Measurements from ENCODE around the gene HSD11B1L.
A peak's percentile ranks its signal among the peaks of the same experiment; 100 is the strongest.
"Not testable (repeated sequence)": the region's sequence is repeated elsewhere in the genome, so short reads cannot be mapped to it uniquely, and the experiment has no call there.

HSD11B1L gene

DNA sequence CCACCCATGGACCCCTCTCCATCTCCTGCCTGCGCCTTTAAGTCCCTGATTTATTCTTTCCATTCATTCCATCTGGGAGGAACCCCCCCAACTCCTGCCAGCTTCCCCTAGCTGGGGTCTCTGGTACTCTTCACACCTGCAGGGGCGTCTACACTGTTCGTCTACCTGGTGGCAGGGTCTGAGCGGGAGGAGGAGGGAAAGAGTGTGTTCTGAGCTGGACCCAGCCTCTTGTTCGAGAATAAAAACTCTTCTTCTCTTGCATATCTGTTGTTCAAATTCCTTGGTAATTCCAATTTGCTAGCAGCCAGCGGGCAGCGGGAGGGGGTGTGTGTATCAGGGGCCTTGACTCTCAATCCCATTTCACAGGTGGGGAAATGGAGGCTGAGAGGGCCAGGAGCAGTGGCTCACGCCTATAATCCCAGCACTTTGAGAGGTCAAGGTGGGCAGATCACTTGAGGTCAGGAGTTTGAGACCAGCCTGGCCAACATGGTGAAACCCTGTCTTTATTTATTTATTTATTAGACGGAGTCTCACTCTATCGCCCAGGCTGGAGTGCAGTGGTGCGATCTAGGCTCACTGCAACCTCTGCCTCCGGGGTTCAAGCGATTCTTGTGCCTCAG, 7.5 kb downstream of the HSD11B1L start:
- not testable (repeated sequence) for DNase-seq

- peak; percentile 99 for DNase-seq
These were observed 9.5 kb downstream of the HSD11B1L start, which contains the start of gene RPL36 for GRCh38 chr19:5690125-5690954. RPL36 (plus strand) TSS chr19:5690295; CDS start chr19:5690508, 213 bp downstream.

- peak; percentile 38 for DNase-seq
These were observed 10.4 kb downstream of the HSD11B1L start for GRCh38 chr19:5690955-5691821.

DNA sequence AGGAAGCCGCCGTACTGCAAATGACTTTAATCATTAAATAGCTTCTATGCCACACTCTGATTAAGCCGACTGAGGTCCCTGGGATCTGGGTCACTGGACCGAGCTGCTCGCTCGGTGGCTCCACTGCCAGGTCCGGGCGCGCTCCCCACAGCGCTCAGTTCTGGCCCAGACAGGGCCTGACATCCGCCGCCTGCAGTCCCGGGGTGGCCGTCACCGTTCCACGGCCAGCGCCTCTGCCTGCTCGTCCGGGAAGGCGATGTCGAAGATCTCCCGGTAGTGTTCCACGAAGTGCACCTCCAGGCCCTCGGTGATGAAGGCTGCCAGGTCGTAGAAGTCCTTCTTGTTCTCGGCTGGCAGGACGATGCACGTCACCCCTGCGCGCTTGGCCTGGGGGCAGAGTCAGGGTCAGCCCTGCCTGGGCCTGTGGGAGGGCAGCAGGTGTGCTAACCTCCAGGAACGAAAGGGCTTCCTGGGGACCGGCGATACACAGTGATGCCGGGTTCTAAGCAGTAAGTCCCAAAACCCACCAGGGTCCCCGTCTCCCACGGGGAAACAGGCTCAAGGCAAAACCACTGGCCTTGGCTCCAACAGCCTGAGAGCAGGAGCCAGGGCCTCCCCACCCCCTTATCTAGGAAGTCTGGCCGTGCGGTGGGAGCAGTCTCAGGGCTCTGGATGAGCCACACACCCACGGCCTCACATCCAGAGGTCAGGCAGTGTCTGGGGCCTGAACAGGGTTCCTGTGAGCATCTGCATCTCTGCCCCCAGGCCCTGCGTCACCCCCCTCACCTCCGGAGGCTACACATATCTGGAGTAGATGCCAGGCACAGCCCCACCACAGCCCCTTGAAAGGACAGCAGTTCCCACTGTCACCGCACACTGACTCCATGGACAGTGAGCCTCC, 11.2 kb downstream of the HSD11B1L start:
- no peak for DNase-seq

DNA sequence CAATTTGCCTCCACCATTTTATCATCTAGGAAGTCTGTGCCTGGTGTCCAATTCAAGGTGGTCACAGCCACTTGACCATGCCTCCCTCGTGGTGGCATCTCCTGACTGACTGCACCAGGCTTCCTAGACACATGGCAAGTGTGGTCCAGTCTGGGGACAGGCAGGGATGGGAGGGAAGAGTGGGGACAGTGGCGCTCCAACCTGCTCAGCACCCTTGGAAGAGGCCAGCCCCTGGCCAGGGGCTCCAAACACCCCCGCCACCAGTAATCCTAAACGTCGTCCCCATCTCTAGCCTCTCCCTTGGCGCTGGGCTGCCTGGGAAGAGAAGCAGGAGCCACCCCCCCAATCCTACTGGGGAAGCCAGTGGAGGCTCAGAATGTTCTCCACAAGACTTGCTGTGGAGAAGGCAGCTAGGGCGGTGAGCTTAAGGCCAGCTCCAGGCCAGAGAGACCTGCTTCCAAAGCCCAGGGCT, 11.9 kb downstream of the HSD11B1L start:
- DNase-seq, result no peak

DNA sequence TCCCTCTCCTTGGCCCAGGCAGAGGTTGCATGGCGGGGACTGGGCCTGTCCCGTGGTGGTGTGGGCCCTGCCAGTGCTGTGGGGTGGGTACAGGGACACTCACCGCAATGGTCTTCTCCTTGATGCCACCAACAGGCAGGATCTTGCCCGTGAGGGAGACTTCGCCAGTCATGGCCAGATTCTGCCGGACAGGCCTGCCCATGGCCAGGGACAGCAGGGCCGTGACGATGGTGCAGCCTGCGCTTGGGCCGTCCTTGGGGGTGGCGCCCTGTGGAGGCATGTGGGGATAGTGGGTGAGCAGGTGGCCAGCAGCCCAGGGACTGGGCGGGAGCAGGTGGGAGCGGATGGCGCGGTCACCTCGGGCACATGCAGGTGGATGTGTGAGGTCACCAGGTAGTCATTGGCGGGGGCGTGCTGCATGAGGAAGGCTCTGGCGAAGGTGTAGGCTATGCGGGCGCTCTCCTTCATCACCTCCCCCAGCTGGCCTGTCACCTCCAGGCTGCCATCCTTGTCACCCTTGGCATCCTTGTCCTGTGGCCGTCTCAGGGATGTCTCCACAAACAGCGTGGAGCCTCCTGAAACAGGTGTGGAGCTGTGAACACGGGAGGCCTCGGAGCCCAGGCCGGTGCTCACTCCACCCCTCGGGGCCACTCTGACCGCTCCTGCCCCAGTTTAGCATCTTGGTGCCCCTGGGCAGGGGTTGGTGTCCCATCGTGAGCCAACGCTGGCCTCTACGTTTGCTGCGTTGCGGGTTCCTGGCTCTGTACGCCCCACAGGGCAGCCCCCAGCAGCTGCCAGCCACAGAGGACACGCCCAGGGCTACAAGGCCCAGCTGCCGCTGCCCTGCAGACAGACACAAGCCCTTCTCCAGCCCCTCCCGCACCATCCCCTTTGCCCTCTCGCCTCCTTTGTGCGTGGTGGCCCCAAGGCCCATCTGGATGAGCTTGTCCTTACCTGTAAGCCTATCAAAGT, 12.7 kb downstream of the HSD11B1L start:
- no peak for DNase-seq

- DNase-seq, result no peak
These were observed 13.5 kb downstream of the HSD11B1L start for GRCh38 chr19:5694167-5694955.

DNA sequence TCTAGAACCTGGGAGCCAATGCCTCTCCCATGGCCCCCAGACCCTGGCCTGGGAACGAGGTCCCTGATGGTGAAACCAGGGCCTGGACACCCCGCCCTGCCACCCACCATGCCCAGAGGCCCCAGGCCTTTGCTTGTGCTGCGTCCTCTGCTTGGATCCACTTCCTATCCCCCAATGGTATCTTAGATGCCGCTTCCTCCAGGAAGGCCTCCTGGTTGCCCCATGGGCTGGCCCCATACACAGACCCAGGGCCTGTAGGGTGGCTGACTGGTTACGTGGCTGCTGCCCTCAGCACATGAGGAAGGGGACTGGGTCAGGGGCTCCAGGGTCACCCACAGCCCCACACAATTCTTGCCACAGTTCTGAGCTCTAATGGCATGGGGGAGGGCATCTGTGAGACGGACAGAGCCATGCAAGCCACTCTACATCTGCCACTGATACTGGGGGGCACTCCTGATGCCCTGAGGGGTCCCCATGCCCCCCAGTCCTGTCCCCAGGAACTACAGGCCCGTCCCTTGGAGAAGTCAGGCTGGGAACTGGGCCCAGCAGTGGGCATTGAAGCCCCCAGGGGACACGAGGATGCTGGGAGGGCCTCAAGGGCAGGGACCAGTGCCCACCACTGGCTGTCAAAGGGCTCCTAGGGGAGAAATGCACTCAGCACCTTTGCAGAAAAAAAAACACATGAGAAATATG, 14.3 kb downstream of the HSD11B1L start:
- no peak for DNase-seq

- no peak for DNase-seq
These were observed 14.9 kb downstream of the HSD11B1L start for GRCh38 chr19:5695649-5696195.

DNA sequence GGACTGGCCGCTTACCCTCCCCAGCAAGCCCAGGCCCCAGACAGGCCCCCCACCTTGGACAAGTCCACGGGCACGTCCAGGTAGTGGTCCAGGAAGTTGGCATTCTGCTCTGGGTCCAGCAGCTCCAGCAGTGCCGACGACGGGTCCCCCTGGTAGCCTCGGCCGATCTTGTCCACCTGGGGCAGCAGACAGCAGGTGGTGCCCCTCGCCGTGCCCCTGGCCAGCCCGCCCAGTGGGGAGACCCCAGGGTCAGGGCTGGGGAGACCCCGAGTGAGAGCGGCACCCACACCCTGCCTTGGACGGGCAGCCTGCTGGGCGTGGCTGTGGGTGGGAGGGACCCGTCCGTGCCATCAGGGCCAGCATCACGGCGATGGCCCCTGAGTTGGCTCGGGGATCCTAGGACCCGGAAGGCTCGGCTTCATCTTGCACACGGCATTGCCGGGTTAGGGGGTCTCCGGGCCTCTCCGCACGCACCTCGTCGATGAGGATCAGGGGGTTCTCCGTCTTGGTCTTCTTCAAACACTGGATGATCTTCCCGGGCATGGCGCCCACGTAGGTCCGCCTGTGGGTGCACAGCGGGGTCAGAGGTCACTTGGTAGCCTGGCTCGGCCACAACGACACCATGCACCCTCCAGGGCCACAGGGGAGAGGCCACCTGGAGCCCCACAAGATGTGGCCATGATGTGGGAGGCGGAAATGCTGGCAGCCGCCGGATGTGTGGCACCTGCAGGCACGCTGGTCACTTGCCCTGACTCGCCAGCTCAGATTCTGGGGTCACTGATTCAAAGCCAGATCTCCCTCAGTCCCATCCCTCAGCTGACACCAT, 15.6 kb downstream of the HSD11B1L start:
- no peak for DNase-seq

- no peak for DNase-seq
These were observed 16.4 kb downstream of the HSD11B1L start for GRCh38 chr19:5697022-5697889.

- DNase-seq, result no peak
These were observed 17.2 kb downstream of the HSD11B1L start for GRCh38 chr19:5697890-5698634.

DNA sequence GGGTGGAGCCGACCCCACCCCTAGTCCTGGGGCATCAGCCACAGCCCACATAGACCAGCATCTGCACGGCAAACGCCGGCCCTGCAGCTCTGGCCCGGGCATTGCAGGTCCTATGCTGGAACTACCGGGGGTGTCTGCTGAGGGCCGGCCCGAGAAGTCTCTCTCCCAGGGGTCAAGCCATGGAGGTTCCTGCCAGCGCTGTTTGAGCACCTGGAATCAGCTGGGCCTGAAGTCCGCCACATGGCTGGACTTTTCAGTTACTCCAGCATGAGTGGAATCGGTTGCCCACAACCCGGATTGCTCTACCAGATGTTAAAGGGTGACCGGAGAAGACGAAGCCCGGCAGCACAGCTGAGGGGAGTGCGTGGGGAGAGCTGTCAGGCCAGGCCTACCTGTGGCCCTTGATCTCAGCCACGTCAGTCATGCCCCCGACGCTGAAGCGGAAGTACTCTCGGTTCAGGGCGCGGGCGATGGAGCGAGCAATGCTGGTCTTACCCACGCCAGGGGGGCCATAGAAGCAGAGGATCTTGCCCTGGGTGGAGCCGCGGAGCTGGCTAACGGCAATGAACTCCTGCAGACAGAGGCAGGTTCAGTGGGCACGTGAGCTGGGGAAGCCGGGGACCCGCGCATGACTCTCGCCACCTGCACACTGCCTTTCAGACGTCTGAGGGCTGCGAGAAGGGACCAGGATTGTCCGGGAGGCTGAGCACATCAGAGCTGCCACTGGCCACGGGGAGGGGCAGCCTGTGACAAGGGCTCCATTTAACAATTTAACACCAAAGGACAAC, 18.0 kb downstream of the HSD11B1L start:
- DNase-seq, result no peak

GRCh38 chr19:5700455-5701092, 19.7 kb downstream of the HSD11B1L start:
- DNase-seq, result no peak

GRCh38 chr19:5702053-5702410, 21.2 kb downstream of the HSD11B1L start:
- not testable (repeated sequence) for DNase-seq

All from CD4-positive, alpha-beta T cell treated with Interleukin-17A for 4 hours (primary cell).